Measurements from ENCODE around the gene ZNF469. TPM values are rescaled to one million over a fixed set of nuclear protein-coding genes. Genes with fewer than 3 reads are reported as not detected.

Gene ZNF469
- total and polyA plus RNA-seq, 2 of the 13 experiments (the other 11 are each of a cell fraction or from before 2014, with no cell fraction given) = not detected

GRCh38 chr16:88349153-88349902 lies 33.4 kb upstream of the ZNF469 start:
- TF ChIP-seq ZNF431 (CRISPR knock-in tag; IDR thresholded peaks at IDR 0.05; ENCODE audit: borderline replicate concordance, low read depth) (no peak), ARNT (IDR thresholded peaks at IDR 0.05) (peak; percentile 50; the same call in 1 of the 2 replicates), FOXP1 (IDR thresholded peaks at IDR 0.05) (0 out of 2 replicates have a peak, but pooled peaks have one; percentile 48), FOXP1 (CRISPR knock-in tag; IDR thresholded peaks at IDR 0.05) (no peak), ZNF646 (CRISPR knock-in tag; IDR thresholded peaks at IDR 0.05) (peak; percentile 96)
- Histone ChIP-seq H3K27me3 (ENCODE audit: control insufficient read depth in 1 of 2, insufficient read depth in 2 of 2, low read length in 2 of 2) (peaks cover 3 to 55% of the 10 kb centered on the region in 2 experiments), H3K4me2 (ENCODE audit: low read depth, low read length) (no peak overlapping the region), H4K20me1 (ENCODE audit: insufficient read depth, low read length) (no peaks in the 10 kb centered on the region), H3K9me3 (ENCODE audit: low read length) (no peaks in the 10 kb centered on the region), H3K4me3 (replicated peaks in 1 of 3; ENCODE audit: insufficient read depth in 1 of 3, low read depth in 2 of 3, low read length in 3 of 3) (no peak overlapping the region), H3K4me1 (ENCODE audit: insufficient read depth, low read length) (no peaks in the 10 kb centered on the region), H3K36me3 (replicated peaks in 1 of 2; ENCODE audit: control insufficient read depth in 1 of 2, insufficient read depth in 2 of 2, low read length in 2 of 2) (no peaks in the 10 kb centered on the region), H3K79me2 (ENCODE audit: insufficient read depth, low read length) (no peaks in the 10 kb centered on the region), H3K27ac (ENCODE audit: extremely low read length, insufficient read depth, low read length) (no peak overlapping the region), H3K9ac (ENCODE audit: insufficient read depth, low read depth, low read length) (no peak overlapping the region), H2AFZ (ENCODE audit: low read length) (no peak overlapping the region)
- WGBS (ENCODE audit: low lambda C conversion rate) = 55% methylated on average over 12 of the region's 12 CpGs
- ChIA-PET CTCF (ENCODE audit: low intra/inter-chr PET ratio, low total read pairs) (no interaction called here), POLR2A (no interaction called here)
- peak; percentile 67 for FAIRE-seq
- no TSS peak for BruUV-seq (replicated peaks)
- no peak for DNase-seq (ENCODE audit: low spot score)
- in situ Hi-C loops (cut with HindIII; ENCODE audit: extremely low pct_ligation_motif_present, low pct_unique_long_range_greater_than_20kb) = no loop called here
- ATAC-seq = no peak
- intact Hi-C loops (cut with micrococcal nuclease; ENCODE audit: unreplicated experiment) = no loop called here
